K562 (cell line): ENCODE measurements around the gene APOC1. TPM values are rescaled to one million over a fixed set of nuclear protein-coding genes. Genes with fewer than 3 reads are reported as not detected.

ENCODE experiments used
- CC2D1A ChIP-seq: fragments of 450-650 bp; IDR thresholded peaks from 2 replicates; pipeline ENCODE4 v1.6.1; 2017; ENCODE audit warnings: mild to moderate bottlenecking
- GABPB1 ChIP-seq: sonication (generic); formaldehyde crosslinking; IDR thresholded peaks from 2 replicates; pipeline ENCODE4 v1.8.0; 2022; ENCODE audit warnings: mild to moderate bottlenecking, missing genetic modification reagents
- HNRNPUL1 ChIP-seq: fragments of 200-400 bp; formaldehyde crosslinking; IDR thresholded peaks from 2 replicates; pipeline ENCODE4 v1.6.1; 2017; ENCODE audit warnings: low read length
- MCM5 ChIP-seq: fragments of 450-650 bp; IDR thresholded peaks from 2 replicates; pipeline ENCODE4 v1.6.1; 2016; ENCODE audit warnings: low read depth
- NCOA2 ChIP-seq, 2 experiments: fragments of 450-650 bp; IDR thresholded peaks; 2 replicates each; pipeline ENCODE4 v1.6.1; 2018; ENCODE audit warnings: mild to moderate bottlenecking in 2 of 2, moderate library complexity in 1 of 2; ENCODE audit not compliant: partially characterized antibody in 2 of 2
- polyA plus RNA-seq, 8 experiments: library from polyadenylated mRNA; depleted of rRNA in 4 of 8; stranded (reverse) in 5 of 8; unstranded in 3 of 8; fragments of >200 nt; fragmentation: Nextera tagmentation in 2 of 8; fragmentation: Illumina TruSeq in 1 of 8; extraction: Ambion mirVana in 2 of 8; extraction: Trizol in 1 of 8; gene quantifications; 2 replicates each; pipeline versions ENCODE4 v1.2.1 to v1.2.3, GENCODE V29; 2011 to 2014; ENCODE audit warnings: inconsistent platforms in 1 of 8, missing spikeins in 1 of 8
- total RNA-seq, 7 experiments: library from RNA; depleted of rRNA in 6 of 7; stranded (reverse); fragments of >200 nt in 6 of 7; fragmentation: Illumina TruSeq in 2 of 7; extraction: Trizol in 2 of 7; gene quantifications; 2 replicates each; pipeline versions ENCODE4 v1.2.1 to v1.2.3, GENCODE V29; 2011 to 2021; ENCODE audit warnings: low replicate concordance in 1 of 7
- TF ChIP-seq, protein P1 (sequence below): sonication (generic); formaldehyde crosslinking; IDR thresholded peaks from 2 replicates; pipeline ENCODE4 v1.5.0; 2020; ENCODE audit warnings: missing genetic modification reagents
- TF ChIP-seq, protein P2 (sequence below): fragments of 450-650 bp; IDR thresholded peaks from 2 replicates; pipeline ENCODE4 v1.6.1; 2017; ENCODE audit warnings: mild to moderate bottlenecking, moderate library complexity
- TF ChIP-seq, protein P3 (sequence below): fragments of 450-650 bp; IDR thresholded peaks from 2 replicates; pipeline ENCODE4 v1.6.1; 2016; ENCODE audit warnings: mild to moderate bottlenecking, moderate library complexity
- TF ChIP-seq, protein P4 (sequence below): fragments of 200-800 bp; sonication (Bioruptor generic); IDR thresholded peaks from 2 replicates; pipeline ENCODE4 v1.6.1; 2017; ENCODE audit warnings: missing genetic modification characterization, missing compliant biosample characterization
- TF ChIP-seq, protein P5 (sequence below): fragments of 450-650 bp; conservative IDR thresholded peaks from 2 replicates; pipeline ENCODE4 v1.6.1; 2016; ENCODE audit warnings: missing genetic modification characterization, low read depth, mild to moderate bottlenecking, missing compliant biosample characterization, moderate library complexity

APOC1 gene
- total and polyA plus RNA-seq, 9 of the 15 experiments (the other 6 are each of a cell fraction or from before 2014, with no cell fraction given): 115 to 408 (median 220) TPM

DNA sequence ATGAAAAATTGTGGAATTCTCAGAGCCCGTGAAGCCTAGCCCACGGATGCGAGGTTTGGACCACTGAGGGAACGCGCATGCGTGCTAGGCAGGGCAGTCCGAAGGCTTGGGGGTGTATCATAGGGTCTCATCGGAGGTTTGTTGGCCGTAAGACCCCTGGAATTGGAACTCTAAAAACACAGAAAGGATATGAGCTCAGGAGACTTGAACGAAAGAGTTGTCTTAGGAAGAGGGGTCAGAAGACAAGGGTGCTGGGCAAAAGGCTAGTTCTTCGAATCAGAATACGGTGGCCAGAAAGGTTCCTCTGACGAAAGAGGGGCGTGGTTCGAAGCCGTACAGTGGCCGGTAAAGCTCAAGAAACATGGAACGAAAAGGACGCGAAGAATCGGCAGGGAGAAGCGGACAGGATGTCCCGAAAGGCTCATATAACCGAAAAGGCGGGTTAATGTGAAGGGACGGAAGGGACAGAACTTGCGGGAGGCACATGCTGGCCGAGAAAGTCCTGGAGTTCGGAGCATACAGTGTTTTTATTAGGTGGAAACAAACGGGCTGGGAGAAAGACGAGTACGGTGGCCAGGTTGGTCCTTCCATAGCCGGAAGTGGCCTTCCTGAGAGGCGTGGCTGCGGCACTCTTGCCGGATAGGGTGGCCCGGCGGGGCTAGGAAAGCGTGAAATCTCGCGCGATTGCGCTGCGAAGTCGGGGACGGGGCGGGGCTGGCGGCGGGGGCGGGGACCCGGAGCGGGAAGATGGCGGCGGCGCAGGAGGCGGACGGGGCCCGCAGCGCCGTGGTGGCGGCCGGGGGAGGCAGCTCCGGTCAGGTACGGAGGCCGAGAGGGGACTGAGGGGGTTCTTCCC is 40.5 kb downstream of the APOC1 start, which contains the start of gene CLPTM1 (continued):
- TF ChIP-seq MCM5 (no peak), NCOA2 (IDR thresholded peaks at IDR 0.05; ENCODE audit: partially characterized antibody in 2 of 2) (peak in 1 of 2 experiments; percentile 98), CC2D1A (peak; percentile 94), GABPB1 (CRISPR knock-in tag) (peak; percentile 92), HNRNPUL1 (no peak)
- TF ChIP-seq, protein P1, sequence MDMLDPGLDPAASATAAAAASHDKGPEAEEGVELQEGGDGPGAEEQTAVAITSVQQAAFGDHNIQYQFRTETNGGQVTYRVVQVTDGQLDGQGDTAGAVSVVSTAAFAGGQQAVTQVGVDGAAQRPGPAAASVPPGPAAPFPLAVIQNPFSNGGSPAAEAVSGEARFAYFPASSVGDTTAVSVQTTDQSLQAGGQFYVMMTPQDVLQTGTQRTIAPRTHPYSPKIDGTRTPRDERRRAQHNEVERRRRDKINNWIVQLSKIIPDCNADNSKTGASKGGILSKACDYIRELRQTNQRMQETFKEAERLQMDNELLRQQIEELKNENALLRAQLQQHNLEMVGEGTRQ (CRISPR knock-in tag): no peak
- TF ChIP-seq, protein P2, sequence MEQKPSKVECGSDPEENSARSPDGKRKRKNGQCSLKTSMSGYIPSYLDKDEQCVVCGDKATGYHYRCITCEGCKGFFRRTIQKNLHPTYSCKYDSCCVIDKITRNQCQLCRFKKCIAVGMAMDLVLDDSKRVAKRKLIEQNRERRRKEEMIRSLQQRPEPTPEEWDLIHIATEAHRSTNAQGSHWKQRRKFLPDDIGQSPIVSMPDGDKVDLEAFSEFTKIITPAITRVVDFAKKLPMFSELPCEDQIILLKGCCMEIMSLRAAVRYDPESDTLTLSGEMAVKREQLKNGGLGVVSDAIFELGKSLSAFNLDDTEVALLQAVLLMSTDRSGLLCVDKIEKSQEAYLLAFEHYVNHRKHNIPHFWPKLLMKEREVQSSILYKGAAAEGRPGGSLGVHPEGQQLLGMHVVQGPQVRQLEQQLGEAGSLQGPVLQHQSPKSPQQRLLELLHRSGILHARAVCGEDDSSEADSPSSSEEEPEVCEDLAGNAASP: no peak
- TF ChIP-seq, protein P3, sequence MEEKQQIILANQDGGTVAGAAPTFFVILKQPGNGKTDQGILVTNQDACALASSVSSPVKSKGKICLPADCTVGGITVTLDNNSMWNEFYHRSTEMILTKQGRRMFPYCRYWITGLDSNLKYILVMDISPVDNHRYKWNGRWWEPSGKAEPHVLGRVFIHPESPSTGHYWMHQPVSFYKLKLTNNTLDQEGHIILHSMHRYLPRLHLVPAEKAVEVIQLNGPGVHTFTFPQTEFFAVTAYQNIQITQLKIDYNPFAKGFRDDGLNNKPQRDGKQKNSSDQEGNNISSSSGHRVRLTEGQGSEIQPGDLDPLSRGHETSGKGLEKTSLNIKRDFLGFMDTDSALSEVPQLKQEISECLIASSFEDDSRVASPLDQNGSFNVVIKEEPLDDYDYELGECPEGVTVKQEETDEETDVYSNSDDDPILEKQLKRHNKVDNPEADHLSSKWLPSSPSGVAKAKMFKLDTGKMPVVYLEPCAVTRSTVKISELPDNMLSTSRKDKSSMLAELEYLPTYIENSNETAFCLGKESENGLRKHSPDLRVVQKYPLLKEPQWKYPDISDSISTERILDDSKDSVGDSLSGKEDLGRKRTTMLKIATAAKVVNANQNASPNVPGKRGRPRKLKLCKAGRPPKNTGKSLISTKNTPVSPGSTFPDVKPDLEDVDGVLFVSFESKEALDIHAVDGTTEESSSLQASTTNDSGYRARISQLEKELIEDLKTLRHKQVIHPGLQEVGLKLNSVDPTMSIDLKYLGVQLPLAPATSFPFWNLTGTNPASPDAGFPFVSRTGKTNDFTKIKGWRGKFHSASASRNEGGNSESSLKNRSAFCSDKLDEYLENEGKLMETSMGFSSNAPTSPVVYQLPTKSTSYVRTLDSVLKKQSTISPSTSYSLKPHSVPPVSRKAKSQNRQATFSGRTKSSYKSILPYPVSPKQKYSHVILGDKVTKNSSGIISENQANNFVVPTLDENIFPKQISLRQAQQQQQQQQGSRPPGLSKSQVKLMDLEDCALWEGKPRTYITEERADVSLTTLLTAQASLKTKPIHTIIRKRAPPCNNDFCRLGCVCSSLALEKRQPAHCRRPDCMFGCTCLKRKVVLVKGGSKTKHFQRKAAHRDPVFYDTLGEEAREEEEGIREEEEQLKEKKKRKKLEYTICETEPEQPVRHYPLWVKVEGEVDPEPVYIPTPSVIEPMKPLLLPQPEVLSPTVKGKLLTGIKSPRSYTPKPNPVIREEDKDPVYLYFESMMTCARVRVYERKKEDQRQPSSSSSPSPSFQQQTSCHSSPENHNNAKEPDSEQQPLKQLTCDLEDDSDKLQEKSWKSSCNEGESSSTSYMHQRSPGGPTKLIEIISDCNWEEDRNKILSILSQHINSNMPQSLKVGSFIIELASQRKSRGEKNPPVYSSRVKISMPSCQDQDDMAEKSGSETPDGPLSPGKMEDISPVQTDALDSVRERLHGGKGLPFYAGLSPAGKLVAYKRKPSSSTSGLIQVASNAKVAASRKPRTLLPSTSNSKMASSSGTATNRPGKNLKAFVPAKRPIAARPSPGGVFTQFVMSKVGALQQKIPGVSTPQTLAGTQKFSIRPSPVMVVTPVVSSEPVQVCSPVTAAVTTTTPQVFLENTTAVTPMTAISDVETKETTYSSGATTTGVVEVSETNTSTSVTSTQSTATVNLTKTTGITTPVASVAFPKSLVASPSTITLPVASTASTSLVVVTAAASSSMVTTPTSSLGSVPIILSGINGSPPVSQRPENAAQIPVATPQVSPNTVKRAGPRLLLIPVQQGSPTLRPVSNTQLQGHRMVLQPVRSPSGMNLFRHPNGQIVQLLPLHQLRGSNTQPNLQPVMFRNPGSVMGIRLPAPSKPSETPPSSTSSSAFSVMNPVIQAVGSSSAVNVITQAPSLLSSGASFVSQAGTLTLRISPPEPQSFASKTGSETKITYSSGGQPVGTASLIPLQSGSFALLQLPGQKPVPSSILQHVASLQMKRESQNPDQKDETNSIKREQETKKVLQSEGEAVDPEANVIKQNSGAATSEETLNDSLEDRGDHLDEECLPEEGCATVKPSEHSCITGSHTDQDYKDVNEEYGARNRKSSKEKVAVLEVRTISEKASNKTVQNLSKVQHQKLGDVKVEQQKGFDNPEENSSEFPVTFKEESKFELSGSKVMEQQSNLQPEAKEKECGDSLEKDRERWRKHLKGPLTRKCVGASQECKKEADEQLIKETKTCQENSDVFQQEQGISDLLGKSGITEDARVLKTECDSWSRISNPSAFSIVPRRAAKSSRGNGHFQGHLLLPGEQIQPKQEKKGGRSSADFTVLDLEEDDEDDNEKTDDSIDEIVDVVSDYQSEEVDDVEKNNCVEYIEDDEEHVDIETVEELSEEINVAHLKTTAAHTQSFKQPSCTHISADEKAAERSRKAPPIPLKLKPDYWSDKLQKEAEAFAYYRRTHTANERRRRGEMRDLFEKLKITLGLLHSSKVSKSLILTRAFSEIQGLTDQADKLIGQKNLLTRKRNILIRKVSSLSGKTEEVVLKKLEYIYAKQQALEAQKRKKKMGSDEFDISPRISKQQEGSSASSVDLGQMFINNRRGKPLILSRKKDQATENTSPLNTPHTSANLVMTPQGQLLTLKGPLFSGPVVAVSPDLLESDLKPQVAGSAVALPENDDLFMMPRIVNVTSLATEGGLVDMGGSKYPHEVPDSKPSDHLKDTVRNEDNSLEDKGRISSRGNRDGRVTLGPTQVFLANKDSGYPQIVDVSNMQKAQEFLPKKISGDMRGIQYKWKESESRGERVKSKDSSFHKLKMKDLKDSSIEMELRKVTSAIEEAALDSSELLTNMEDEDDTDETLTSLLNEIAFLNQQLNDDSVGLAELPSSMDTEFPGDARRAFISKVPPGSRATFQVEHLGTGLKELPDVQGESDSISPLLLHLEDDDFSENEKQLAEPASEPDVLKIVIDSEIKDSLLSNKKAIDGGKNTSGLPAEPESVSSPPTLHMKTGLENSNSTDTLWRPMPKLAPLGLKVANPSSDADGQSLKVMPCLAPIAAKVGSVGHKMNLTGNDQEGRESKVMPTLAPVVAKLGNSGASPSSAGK: no peak
- TF ChIP-seq, protein P4, sequence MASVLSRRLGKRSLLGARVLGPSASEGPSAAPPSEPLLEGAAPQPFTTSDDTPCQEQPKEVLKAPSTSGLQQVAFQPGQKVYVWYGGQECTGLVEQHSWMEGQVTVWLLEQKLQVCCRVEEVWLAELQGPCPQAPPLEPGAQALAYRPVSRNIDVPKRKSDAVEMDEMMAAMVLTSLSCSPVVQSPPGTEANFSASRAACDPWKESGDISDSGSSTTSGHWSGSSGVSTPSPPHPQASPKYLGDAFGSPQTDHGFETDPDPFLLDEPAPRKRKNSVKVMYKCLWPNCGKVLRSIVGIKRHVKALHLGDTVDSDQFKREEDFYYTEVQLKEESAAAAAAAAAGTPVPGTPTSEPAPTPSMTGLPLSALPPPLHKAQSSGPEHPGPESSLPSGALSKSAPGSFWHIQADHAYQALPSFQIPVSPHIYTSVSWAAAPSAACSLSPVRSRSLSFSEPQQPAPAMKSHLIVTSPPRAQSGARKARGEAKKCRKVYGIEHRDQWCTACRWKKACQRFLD (CRISPR knock-in tag): no peak
- TF ChIP-seq, protein P5, sequence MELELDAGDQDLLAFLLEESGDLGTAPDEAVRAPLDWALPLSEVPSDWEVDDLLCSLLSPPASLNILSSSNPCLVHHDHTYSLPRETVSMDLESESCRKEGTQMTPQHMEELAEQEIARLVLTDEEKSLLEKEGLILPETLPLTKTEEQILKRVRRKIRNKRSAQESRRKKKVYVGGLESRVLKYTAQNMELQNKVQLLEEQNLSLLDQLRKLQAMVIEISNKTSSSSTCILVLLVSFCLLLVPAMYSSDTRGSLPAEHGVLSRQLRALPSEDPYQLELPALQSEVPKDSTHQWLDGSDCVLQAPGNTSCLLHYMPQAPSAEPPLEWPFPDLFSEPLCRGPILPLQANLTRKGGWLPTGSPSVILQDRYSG: no peak
